K562 (cell line): Measurements from ENCODE around the gene HAO2. TPM values are rescaled to one million over a fixed set of nuclear protein-coding genes. Genes with fewer than 3 reads are reported as not detected.
"Not testable (repeated sequence)": the region's sequence is repeated elsewhere in the genome, so short reads cannot be mapped to it uniquely, and the experiment has no call there.

ENCODE experiments used
- ATAC-seq: fragments of 200-7000 bp; cut with Tn5 transposase; 3 replicates; pipeline ENCODE4 v1.9.1; 2020; ENCODE audit warnings: moderate library complexity
- BruUV-seq: library from RNA; stranded (reverse); fragments of 400-500 nt; replicated peaks from 2 replicates; lab custom pipeline; 2021; lab: Mats Ljungman, UMichigan
- CTCF ChIA-PET: fragments of 300-600 bp; formaldehyde crosslinking; extraction: SDS; loops from one replicate; lab custom pipeline; 2021; ENCODE audit warnings: low intra/inter-chr PET ratio; lab: Yijun Ruan, JAX
- POLR2A ChIA-PET: fragments of 300-600, 350-650 bp; sonication (Branson Sonifier 250); formaldehyde crosslinking; extraction: SDS; loops from one replicate; lab custom pipeline; 2021; ENCODE audit warnings: antibody characterized with exemption, inconsistent platforms; lab: Yijun Ruan, JAX
- DNase-seq, 4 experiments: peaks; one replicate each; pipeline versions ENCODE4 v3.0.0 to v3.0.0-alpha.2; 2011 to 2018; ENCODE audit warnings: low spot score in 3 of 4, mixed read lengths in 3 of 4; ENCODE audit errors: extremely low read depth in 1 of 4
- FAIRE-seq: peaks from 2 replicates; lab custom pipeline; 2011; peaks lifted over from hg19 to GRCh38; lab: Jason Lieb, UNC
- H2AFZ ChIP-seq: 2 replicates; pipeline ENCODE4 v1.6.0; 2011; ENCODE audit warnings: low read depth, low read length, control low read depth, inconsistent platforms
- H3K27ac ChIP-seq: fragments of 200-600 bp; 3 replicates; pipeline ENCODE4 v1.8.0; 2011; ENCODE audit warnings: low read depth, mild to moderate bottlenecking, control low read depth, inconsistent platforms, low read length, moderate library complexity, mixed read lengths; ENCODE audit errors: extremely low read depth
- H3K27me3 ChIP-seq, 2 experiments: fragments of 300-600 bp in 1 of 2; 2 replicates in 1 of 2; 3 replicates in 1 of 2; pipeline versions ENCODE4 v1.6.0 to v1.8.0; 2011; ENCODE audit warnings: inconsistent platforms in 2 of 2, low read length in 2 of 2, mild to moderate bottlenecking in 1 of 2, mixed read lengths in 1 of 2, moderate library complexity in 1 of 2; ENCODE audit not compliant: control insufficient read depth in 2 of 2, insufficient read depth in 2 of 2
- H3K36me3 ChIP-seq: fragments of 300-600 bp; 3 replicates; pipeline ENCODE4 v1.8.0; 2011; ENCODE audit warnings: mild to moderate bottlenecking, low read length, inconsistent platforms; ENCODE audit not compliant: control insufficient read depth, insufficient read depth
- H3K4me1 ChIP-seq, 2 experiments: fragments of 200-600 bp in 1 of 2; replicated peaks in 1 of 2; 2 replicates in 1 of 2; 3 replicates in 1 of 2; pipeline versions ENCODE4 v1.5.1 to v1.8.0; 2011; ENCODE audit warnings: inconsistent platforms in 2 of 2, low read length in 2 of 2, mild to moderate bottlenecking in 1 of 2, mixed read lengths in 1 of 2, moderate library complexity in 1 of 2; ENCODE audit not compliant: control insufficient read depth in 2 of 2, insufficient read depth in 2 of 2
- H3K4me2 ChIP-seq: 2 replicates; pipeline ENCODE4 v1.6.1; 2011; ENCODE audit warnings: low read length, control low read depth, inconsistent platforms, mixed read lengths; ENCODE audit not compliant: insufficient read depth
- H3K4me3 ChIP-seq: fragments of 200-600 bp; sonication (generic), shearing (Covaris generic); 2 replicates; pipeline ENCODE4 v1.5.1; 2016; ENCODE audit warnings: control low read depth, inconsistent platforms
- H3K79me2 ChIP-seq: fragments of 200-600 bp; 3 replicates; pipeline ENCODE4 v1.8.0; 2011; ENCODE audit warnings: low read length, inconsistent platforms; ENCODE audit not compliant: control insufficient read depth, insufficient read depth
- H3K9ac ChIP-seq, 2 experiments: 2 replicates each; pipeline versions ENCODE4 v1.6.0 to v1.6.1; 2011; ENCODE audit warnings: low read depth in 2 of 2, low read length in 2 of 2, control low read depth in 1 of 2, inconsistent platforms in 1 of 2, mild to moderate bottlenecking in 1 of 2, mixed read lengths in 1 of 2; ENCODE audit not compliant: insufficient read depth in 1 of 2
- H3K9me1 ChIP-seq: one replicate; pipeline ENCODE4 v1.6.0; 2011; ENCODE audit warnings: inconsistent platforms, mild to moderate bottlenecking, low read length, moderate library complexity; ENCODE audit not compliant: control insufficient read depth, insufficient read depth
- H3K9me3 ChIP-seq: replicated peaks from 2 replicates; pipeline ENCODE4 v1.5.1; 2011; ENCODE audit warnings: low read depth, low read length, inconsistent platforms; ENCODE audit not compliant: control insufficient read depth, insufficient read depth
- H4K20me1 ChIP-seq: replicated peaks from 2 replicates; pipeline ENCODE4 v1.6.1; 2011; ENCODE audit warnings: low read length, inconsistent platforms, mixed read lengths; ENCODE audit not compliant: control insufficient read depth, insufficient read depth
- CTCF ChIP-seq, 3 experiments: IDR thresholded peaks in 2 of 3; conservative IDR thresholded peaks in 1 of 3; 2 replicates each; pipeline ENCODE4 v1.5.1; 2011 to 2012; ENCODE audit warnings: low read length in 3 of 3, mild to moderate bottlenecking in 3 of 3, control low read depth in 2 of 3, improper control_type of control experiment in 1 of 3, inconsistent platforms in 1 of 3, low read depth in 1 of 3, mixed read lengths in 1 of 3, moderate library complexity in 1 of 3; ENCODE audit not compliant: insufficient read depth in 2 of 3
- KDM1A ChIP-seq, 2 experiments: fragments of 450-650 bp; IDR thresholded peaks; 2 replicates each; pipeline ENCODE4 v1.6.1; 2016; ENCODE audit warnings: mild to moderate bottlenecking in 2 of 2
- L3MBTL2 ChIP-seq: fragments of 450-650 bp; IDR thresholded peaks from 2 replicates; pipeline ENCODE4 v1.6.1; 2016; ENCODE audit warnings: mild to moderate bottlenecking, moderate library complexity
- PHTF2 ChIP-seq: fragments of 250-450 bp; sonication (Bioruptor Pico); IDR thresholded peaks from 2 replicates; pipeline ENCODE4 v1.5.0; 2021; ENCODE audit warnings: mild to moderate bottlenecking
- SIX5 ChIP-seq, 2 experiments: IDR thresholded peaks; 2 replicates each; pipeline ENCODE4 v1.6.1; 2011; ENCODE audit warnings: low read length in 2 of 2, borderline replicate concordance in 1 of 2, low read depth in 1 of 2, mild to moderate bottlenecking in 1 of 2, moderate library complexity in 1 of 2; ENCODE audit not compliant: insufficient read depth in 1 of 2
- XRCC5 ChIP-seq: fragments of 200-400 bp; formaldehyde crosslinking; IDR thresholded peaks from 2 replicates; pipeline ENCODE4 v1.6.1; 2017; ENCODE audit warnings: low read depth, mild to moderate bottlenecking, low read length
- WGBS: fragments of 100-300 bp; shearing (Covaris generic); methylation state at CpG from one replicate; pipeline ENCODE4 v1.1.6; 2016; ENCODE audit warnings: low coverage, mixed read lengths; ENCODE audit not compliant: insufficient coverage; ENCODE audit errors: missing lambda C conversion rate; 5-methylcytosine and 5-hydroxymethylcytosine counted together
- in situ Hi-C: fragments of 300-500 bp; cut with MboI; formaldehyde crosslinking; loops from 4 replicates; pipeline ENCODE4 v1.15.0; 2018; ENCODE audit warnings: inconsistent platforms, mixed read lengths
- intact Hi-C: fragments of 100-400 bp; cut with micrococcal nuclease; formaldehyde crosslinking; loops from 2 replicates; pipeline ENCODE4 v1.14.2; 2022
- polyA plus RNA-seq, 8 experiments: library from polyadenylated mRNA; depleted of rRNA in 4 of 8; stranded (reverse) in 5 of 8; unstranded in 3 of 8; fragments of >200 nt; fragmentation: Nextera tagmentation in 2 of 8; fragmentation: Illumina TruSeq in 1 of 8; extraction: Ambion mirVana in 2 of 8; extraction: Trizol in 1 of 8; gene quantifications; 2 replicates each; pipeline versions ENCODE4 v1.2.1 to v1.2.3, GENCODE V29; 2011 to 2014; ENCODE audit warnings: inconsistent platforms in 1 of 8, missing spikeins in 1 of 8
- total RNA-seq, 7 experiments: library from RNA; depleted of rRNA in 6 of 7; stranded (reverse); fragments of >200 nt in 6 of 7; fragmentation: Illumina TruSeq in 2 of 7; extraction: Trizol in 2 of 7; gene quantifications; 2 replicates each; pipeline versions ENCODE4 v1.2.1 to v1.2.3, GENCODE V29; 2011 to 2021; ENCODE audit warnings: low replicate concordance in 1 of 7

HAO2 gene
- total and polyA plus RNA-seq, 9 of the 15 experiments (the other 6 are each of a cell fraction or from before 2014, with no cell fraction given) = not detected

GRCh38 chr1:119333163-119333896, 35.3 kb upstream of the HAO2 start:
- no TSS peak for BruUV-seq
- peak; percentile 37; the same call in 1 of the 3 replicates for ATAC-seq
- intact Hi-C loops (no loop called here), in situ Hi-C loops (no loop called here)
- no peaks in the 10 kb centered on the region for H3K36me3 ChIP-seq
- DNase-seq = no peak
- H3K9me1 ChIP-seq = no peaks in the 10 kb centered on the region
- no peaks in the 10 kb centered on the region for H4K20me1 ChIP-seq
- H3K9ac ChIP-seq = no peak overlapping the region
- H3K27ac ChIP-seq = no peak overlapping the region
- TF ChIP-seq CTCF (IDR thresholded peaks at IDR 0.05 in 2 of 3, conservative IDR thresholded peaks at IDR 0.05 in 1 of 3; ENCODE audit: insufficient read depth in 2 of 3, low read depth in 1 of 3, low read length in 3 of 3) (no peak), KDM1A (IDR thresholded peaks at IDR 0.05) (no peak), L3MBTL2 (no peak), XRCC5 (no peak), PHTF2 (CRISPR knock-in tag) (no peak), SIX5 (IDR thresholded peaks at IDR 0.05; ENCODE audit: borderline replicate concordance in 1 of 2, insufficient read depth in 1 of 2, low read depth in 1 of 2, low read length in 2 of 2) (no peak)
- CTCF ChIA-PET = no interaction called here
- WGBS = 2% methylated on average over 19 of the region's 23 CpGs
- FAIRE-seq = no peak
- POLR2A ChIA-PET = interaction anchor here (0.6 to 0.7 kb wide), 2 partner anchors 40 to 407 kb away, joined by 3 read pairs; no protein-coding TSS in a partner anchor
- no peak overlapping the region for H3K4me3 ChIP-seq
- no peak overlapping the region for H2AFZ ChIP-seq
- H3K79me2 ChIP-seq = no peaks in the 10 kb centered on the region
- no peaks in the 10 kb centered on the region for H3K4me1 ChIP-seq
- H3K27me3 ChIP-seq = peaks cover 0 to 18% of the 10 kb centered on the region in 2 experiments; a peak in 4 of 5 replicates
- H3K4me2 ChIP-seq = no peak overlapping the region
- H3K9me3 ChIP-seq = no peaks in the 10 kb centered on the region

GRCh38 chr1:119333897-119334250, 34.7 kb upstream of the HAO2 start:
- H3K27ac ChIP-seq, FAIRE-seq, H3K9ac ChIP-seq, ATAC-seq, H2AFZ ChIP-seq, BruUV-seq, intact Hi-C loops, CTCF ChIA-PET, DNase-seq, H3K79me2 ChIP-seq, H3K4me1 ChIP-seq, H3K36me3 ChIP-seq, H3K4me3 ChIP-seq, in situ Hi-C loops, H3K9me1 ChIP-seq, H3K9me3 ChIP-seq, H3K4me2 ChIP-seq, H4K20me1 ChIP-seq: not testable (repeated sequence)
- 4% methylated on average over 14 of the region's 16 CpGs for WGBS
- POLR2A ChIA-PET = interaction anchor here (0.6 to 0.7 kb wide), 2 partner anchors 41 to 406 kb away, joined by 3 read pairs; no protein-coding TSS in a partner anchor
- H3K27me3 ChIP-seq = peaks cover 0 to 18% of the 10 kb centered on the region in 2 experiments; a peak in 4 of 5 replicates
